GM19351 (cell line): ENCODE results near the gene THRA.

Experiments used
- ATAC-seq: cut with Tn5 transposase; IDR thresholded peaks from one replicate; pipeline ENCODE4 v1.9.1; 2021; ENCODE audit warnings: mild to moderate bottlenecking, moderate library complexity; ENCODE audit not compliant: unreplicated experiment

The THRA gene

DNA sequence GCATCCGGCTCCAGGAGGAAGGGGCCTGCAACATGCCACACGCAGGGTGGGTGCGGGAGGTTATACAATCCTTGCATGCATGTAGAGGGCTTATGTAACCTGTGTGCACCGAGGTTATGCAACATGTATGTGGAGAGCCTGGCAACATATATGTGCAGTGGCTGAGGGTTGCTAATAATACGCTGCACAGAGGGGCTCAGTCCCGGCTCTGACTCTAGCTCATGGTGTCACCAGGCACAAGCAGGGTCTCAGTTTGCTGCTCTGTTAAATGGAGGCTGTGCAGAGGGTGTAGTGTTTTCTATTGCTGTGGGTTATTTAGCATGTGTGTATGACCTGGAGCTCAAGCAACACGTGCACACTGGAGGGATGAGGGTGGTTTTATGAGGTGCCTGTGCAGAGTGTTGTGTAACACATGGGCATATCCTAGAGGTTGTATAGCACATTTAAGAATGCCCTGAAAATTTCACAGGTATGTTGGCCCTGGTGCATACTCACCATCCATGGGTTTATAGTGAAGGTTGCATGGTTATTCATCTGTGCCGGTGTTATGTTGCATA is 13.3 kb downstream of the THRA start:
- ATAC-seq, result no peak

- ATAC-seq, result no peak
These were observed 13.8 kb downstream of the THRA start for GRCh38 chr17:40076591-40076990.

- ATAC-seq, result no peak
These were observed 16.8 kb downstream of the THRA start for GRCh38 chr17:40079545-40079944.

DNA sequence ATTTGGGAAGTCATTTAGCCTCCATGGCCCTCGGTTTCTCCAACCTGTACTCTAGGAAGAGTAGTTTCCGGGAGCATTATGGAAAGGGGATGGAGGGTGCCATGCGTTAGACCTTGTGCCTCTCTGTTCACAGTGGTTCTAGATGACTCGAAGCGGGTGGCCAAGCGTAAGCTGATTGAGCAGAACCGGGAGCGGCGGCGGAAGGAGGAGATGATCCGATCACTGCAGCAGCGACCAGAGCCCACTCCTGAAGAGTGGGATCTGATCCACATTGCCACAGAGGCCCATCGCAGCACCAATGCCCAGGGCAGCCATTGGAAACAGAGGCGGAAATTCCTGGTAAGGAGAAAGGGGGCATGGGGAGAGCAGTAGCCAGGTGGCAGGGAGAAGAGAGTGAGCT is 21.7 kb downstream of the THRA start:
- no peak for ATAC-seq

- ATAC-seq, result no peak
These were observed 23.6 kb downstream of the THRA start for GRCh38 chr17:40086150-40087044.

DNA sequence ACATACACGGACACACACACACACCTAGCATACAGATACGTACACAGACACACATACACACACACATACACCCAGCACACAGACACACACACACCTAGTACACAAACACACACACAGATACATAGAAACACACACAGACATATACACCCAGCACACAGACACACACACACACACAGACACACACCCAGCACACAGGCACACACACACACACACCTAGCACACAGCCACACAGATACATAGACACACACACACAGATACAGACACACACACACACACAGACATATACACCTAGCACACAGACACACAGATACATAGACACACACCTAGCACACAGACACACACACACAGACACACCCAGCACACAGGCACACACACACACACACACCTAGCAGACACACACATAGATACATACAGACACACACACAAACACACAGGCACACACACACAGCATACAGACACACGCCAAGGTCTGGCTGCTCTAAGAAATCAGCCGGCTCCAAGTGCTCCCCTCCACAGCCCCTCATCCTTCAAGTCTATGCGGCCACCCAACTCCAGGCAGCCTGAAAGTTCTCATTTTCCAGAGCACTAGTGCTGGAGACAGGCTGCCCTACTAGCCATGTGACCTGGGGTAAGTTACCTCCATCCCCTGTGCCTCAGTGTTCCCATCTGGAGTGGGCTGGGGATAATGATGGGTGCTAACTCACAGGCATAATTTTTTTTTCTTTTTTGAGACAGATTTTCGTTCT is 24.5 kb downstream of the THRA start:
- ATAC-seq, result no peak

DNA sequence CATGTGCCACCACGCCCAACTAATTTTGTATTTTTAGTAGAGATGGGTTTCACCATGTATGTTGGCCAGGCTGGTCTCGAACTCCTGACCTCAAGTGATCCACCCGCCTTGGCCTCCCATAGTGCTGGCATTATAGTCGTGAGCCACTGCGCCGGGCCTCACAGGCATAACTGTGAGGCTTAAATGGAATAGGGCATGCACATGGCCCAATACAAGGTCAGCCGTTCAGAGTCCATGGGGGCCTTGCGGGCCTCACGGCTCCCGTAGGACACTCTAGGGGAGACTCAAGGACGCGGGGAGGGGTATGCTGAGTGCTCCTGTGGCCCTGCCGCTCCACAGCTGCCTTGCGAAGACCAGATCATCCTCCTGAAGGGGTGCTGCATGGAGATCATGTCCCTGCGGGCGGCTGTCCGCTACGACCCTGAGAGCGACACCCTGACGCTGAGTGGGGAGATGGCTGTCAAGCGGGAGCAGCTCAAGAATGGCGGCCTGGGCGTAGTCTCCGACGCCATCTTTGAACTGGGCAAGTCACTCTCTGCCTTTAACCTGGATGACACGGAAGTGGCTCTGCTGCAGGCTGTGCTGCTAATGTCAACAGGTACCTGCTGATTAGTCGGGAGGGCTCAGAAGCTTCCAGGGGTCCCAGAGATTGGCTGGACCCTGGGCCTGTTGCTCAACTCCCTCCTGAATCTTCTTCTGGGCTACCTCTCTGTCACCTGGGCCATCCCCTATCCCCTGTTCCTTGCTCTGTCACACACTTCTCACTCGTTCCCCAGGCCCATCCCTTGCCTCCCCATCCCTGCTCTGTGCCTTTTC is 25.3 kb downstream of the THRA start:
- no peak for ATAC-seq

DNA sequence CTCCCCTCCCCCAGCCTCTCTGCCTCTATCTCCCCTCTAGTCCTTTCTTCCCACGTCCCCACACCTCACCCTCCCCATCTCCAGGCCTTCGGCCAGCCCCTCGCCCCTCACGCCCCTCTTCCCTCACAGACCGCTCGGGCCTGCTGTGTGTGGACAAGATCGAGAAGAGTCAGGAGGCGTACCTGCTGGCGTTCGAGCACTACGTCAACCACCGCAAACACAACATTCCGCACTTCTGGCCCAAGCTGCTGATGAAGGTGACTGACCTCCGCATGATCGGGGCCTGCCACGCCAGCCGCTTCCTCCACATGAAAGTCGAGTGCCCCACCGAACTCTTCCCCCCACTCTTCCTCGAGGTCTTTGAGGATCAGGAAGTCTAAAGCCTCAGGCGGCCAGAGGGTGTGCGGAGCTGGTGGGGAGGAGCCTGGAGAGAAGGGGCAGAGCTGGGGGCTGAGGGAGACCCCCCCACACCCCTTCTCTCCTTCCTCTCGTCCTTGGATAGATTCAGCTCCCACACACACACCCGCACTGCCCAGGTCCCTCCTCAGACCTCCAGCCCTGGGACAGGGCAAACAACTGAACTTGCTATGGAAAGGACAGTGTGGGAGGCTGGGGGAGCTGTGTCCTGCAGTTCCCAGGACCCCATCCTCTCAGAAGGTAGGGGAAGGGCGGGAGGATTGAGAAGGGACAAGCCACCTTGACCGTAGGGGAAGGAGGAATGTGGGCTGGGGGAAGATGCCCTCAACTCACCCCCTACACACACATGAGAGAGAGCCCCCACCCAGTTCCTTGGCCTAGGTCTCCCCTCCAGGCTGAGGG is 26.5 kb downstream of the THRA start:
- no peak for ATAC-seq

GRCh38 chr17:40090237-40091119 is 27.7 kb downstream of the THRA start:
- no peak for ATAC-seq

GRCh38 chr17:40091691-40092397 is 29.1 kb downstream of the THRA start:
- no peak for ATAC-seq

GRCh38 chr17:40092581-40092980 is 29.8 kb downstream of the THRA start:
- ATAC-seq, result no peak

- no peak for ATAC-seq
These were observed 30.3 kb downstream of the THRA start for GRCh38 chr17:40093005-40093579.

DNA sequence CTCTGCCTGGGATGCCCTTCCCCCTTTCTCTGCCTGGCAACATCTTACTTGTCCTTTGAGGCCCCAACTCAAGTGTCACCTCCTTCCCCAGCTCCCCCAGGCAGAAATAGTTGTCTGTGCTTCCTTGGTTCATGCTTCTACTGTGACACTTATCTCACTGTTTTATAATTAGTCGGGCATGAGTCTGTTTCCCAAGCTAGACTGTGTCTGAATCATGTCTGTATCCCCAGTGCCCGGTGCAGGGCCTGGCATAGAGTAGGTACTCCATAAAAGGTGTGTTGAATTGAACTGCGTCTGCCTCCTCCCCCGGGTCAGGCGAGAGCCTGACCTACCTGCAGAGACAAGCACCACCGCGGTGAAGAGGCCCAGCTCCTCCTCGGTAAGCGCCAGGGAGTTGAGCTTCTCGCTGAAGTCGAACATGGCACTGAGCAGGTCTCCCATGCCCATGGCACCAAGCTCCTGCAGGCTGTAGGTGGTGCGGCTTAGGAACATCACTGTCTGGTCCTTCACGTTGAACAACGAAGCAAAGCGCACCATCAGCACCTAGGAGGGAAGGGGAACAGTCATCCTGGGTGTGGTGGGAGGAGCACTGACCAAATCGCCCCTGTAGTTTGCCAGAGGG is 30.9 kb downstream of the THRA start:
- ATAC-seq, result no peak

DNA sequence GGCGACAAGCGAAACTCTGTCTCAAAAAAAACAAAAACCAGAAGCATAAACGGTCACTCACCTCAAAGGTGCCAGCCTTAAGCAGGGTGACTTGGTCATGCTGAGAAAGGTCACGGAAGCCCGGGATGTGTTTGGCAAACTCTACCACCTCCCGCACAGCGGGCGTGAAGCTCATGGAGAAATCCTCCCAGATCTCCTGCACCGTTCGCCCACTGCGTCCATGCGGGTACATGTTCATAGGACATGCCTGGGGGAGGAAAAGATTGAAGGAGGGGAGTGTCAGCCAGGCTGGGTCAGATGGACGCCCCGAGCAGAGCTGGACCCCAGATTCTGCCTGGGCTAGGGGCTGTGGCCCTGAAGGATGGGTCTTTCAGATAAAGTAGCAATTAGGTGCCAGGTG is 32.1 kb downstream of the THRA start:
- no peak for ATAC-seq

- no peak for ATAC-seq
These were observed 32.7 kb downstream of the THRA start for GRCh38 chr17:40095351-40095943.

GRCh38 chr17:40095944-40096791 is 33.4 kb downstream of the THRA start:
- peak; percentile 54 for ATAC-seq
